Parathyroid adenoma (tissue), 2 donors: ENCODE results near the gene DGCR8.

ENCODE experiments used
- H2AFZ ChIP-seq: fragments of 300-600 bp; sonication (generic); one replicate; pipeline ENCODE4 v1.7.0; 2017; ENCODE audit warnings: antibody characterized with exemption, mild to moderate bottlenecking
- H3K27ac ChIP-seq: fragments of 300-600 bp; sonication (generic); one replicate; pipeline ENCODE4 v1.7.0; 2017
- H3K27me3 ChIP-seq: fragments of 300-600 bp; sonication (generic); one replicate; pipeline ENCODE4 v1.7.0; 2017; ENCODE audit warnings: low read length; ENCODE audit not compliant: control insufficient read depth, insufficient read depth
- H3K36me3 ChIP-seq: fragments of 300-600 bp; sonication (generic); one replicate; pipeline ENCODE4 v1.7.0; 2017; ENCODE audit warnings: low read length; ENCODE audit not compliant: control insufficient read depth, insufficient read depth
- H3K4me1 ChIP-seq: fragments of 300-600 bp; sonication (generic); one replicate; pipeline ENCODE4 v1.7.0; 2017; ENCODE audit warnings: control low read depth
- H3K4me2 ChIP-seq: fragments of 300-600 bp; sonication (generic); one replicate; pipeline ENCODE4 v1.7.0; 2017; ENCODE audit warnings: low read length
- H3K4me3 ChIP-seq: fragments of 300-600 bp; sonication (generic); one replicate; pipeline ENCODE4 v1.7.0; 2017; ENCODE audit warnings: low read depth, low read length
- H3K79me2 ChIP-seq: fragments of 300-600 bp; sonication (generic); one replicate; pipeline ENCODE4 v1.7.0; 2017; ENCODE audit warnings: control low read depth
- H3K9ac ChIP-seq: fragments of 300-600 bp; sonication (generic); one replicate; pipeline ENCODE4 v1.7.0; 2017; ENCODE audit warnings: mild to moderate bottlenecking
- H3K9me3 ChIP-seq: fragments of 300-600 bp; sonication (generic); one replicate; pipeline ENCODE4 v1.7.0; 2017; ENCODE audit warnings: low read length; ENCODE audit not compliant: control insufficient read depth
- CTCF ChIP-seq: fragments of 300-600 bp; sonication (generic); IDR thresholded peaks from one replicate; pipeline ENCODE4 v1.7.0; 2017; ENCODE audit warnings: antibody characterized with exemption, mild to moderate bottlenecking
- donor health status: primary hyperparathyroidism.

Gene DGCR8

GRCh38 chr22:20069331-20070042, 10.6 kb upstream of the DGCR8 start:
- no peak overlapping the region for H3K9ac ChIP-seq
- H3K27ac ChIP-seq: no peak overlapping the region
- H3K79me2 ChIP-seq: no peaks in the 10 kb centered on the region
- H3K36me3 ChIP-seq: no peaks in the 10 kb centered on the region
- H2AFZ ChIP-seq: no peak overlapping the region
- no peaks in the 10 kb centered on the region for H3K9me3 ChIP-seq
- H3K27me3 ChIP-seq: no peaks in the 10 kb centered on the region
- H3K4me1 ChIP-seq: no peaks in the 10 kb centered on the region
- no peak overlapping the region for H3K4me3 ChIP-seq
- no peak overlapping the region for H3K4me2 ChIP-seq
- no peak for TF ChIP-seq CTCF

DNA sequence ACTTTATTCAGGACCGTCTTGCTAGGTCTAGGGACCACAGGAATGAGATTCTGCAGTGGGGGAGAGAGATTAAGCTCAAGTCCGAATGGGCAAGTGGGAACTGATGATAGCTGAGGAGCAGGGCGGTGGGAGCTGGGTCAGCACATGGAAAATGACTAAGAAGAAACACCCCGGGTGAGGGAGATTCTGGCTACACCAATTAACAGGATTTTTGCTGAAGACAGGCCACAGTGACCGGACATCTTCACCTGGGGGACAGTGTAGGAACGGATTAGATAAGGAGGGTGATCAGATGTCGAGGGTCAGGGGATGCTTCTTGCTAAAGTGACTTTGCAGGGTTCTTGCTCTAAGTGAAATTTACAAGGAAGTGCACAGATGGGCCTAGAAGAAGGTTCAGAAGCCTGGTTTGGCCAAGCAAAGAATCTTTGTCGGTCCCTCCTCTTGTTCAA, 8.5 kb upstream of the DGCR8 start:
- H2AFZ ChIP-seq: no peak overlapping the region
- H3K4me1 ChIP-seq: no peaks in the 10 kb centered on the region
- no peak for TF ChIP-seq CTCF
- no peaks in the 10 kb centered on the region for H3K9me3 ChIP-seq
- H3K79me2 ChIP-seq: no peaks in the 10 kb centered on the region
- H3K36me3 ChIP-seq: no peaks in the 10 kb centered on the region
- no peak overlapping the region for H3K9ac ChIP-seq
- H3K4me3 ChIP-seq: no peak overlapping the region
- no peak overlapping the region for H3K27ac ChIP-seq
- H3K27me3 ChIP-seq: no peaks in the 10 kb centered on the region
- H3K4me2 ChIP-seq: no peak overlapping the region

- no peak for TF ChIP-seq CTCF
Observed at GRCh38 chr22:20076627-20077172, 3.3 kb upstream of the DGCR8 start.

GRCh38 chr22:20080445-20080775, 369 bp downstream of the DGCR8 start:
- Histone ChIP-seq H3K4me1 (peaks cover 3% of the 10 kb centered on the region), H3K79me2 (peaks cover 18% of the 10 kb centered on the region), H3K4me2 (peak overlapping the region; percentile 76), H3K4me3 (peak overlapping the region; percentile 78), H3K9ac (no peak overlapping the region), H3K36me3 (no peaks in the 10 kb centered on the region), H3K9me3 (no peaks in the 10 kb centered on the region), H2AFZ (peak overlapping the region; percentile 72), H3K27me3 (no peaks in the 10 kb centered on the region), H3K27ac (peak overlapping the region; percentile 57)
- no peak for TF ChIP-seq CTCF

More at GRCh38 chr22:20076627-20077172, 3.3 kb upstream of the DGCR8 start:
- Histone ChIP-seq H3K9ac (no peak overlapping the region), H2AFZ (no peak overlapping the region), H3K27ac (no peak overlapping the region), H3K4me3 (no peak overlapping the region), H3K4me2 (no peak overlapping the region), H3K4me1 (peaks cover 3% of the 10 kb centered on the region), H3K9me3 (no peaks in the 10 kb centered on the region), H3K36me3 (no peaks in the 10 kb centered on the region), H3K27me3 (no peaks in the 10 kb centered on the region), H3K79me2 (peaks cover 4% of the 10 kb centered on the region)
